ENCODE measurements around the gene AFG1L.

DNA sequence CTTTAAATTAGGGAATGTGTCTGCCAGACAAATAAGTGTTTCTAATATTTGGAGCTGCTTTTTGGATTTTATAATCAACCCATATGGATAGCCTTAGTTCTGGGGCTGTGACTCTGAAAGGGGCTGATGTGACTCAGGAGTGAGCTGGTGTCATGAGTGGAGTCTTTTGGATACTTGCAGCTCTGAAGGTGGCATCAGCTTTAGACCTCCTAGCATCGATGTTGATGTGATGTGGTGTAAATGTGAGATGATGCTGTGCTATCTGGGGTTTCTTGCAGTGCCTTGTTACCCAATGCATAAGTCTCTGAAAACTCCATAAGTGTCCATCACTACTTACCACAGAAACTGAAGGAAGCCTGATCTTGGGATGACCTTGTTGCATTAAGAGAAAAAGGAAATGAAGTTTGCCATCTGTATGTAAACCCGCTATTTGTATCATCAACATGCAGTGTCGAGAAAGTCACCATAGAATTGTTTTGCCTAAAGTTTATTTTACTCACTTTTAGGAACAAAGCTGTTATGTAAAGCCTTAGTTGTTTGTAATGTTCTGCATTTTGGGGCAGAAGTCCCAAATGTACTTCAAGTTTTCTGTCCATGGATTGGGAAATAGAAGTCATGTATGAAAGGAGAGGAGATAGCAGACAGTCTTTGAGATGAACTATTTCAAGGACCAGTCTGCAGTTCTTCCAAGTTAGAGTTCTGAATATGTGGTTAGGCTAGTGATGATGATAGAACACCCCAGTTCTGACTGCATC is 273.9 kb downstream of the AFG1L start:
- TF ChIP-seq EZH2 (IDR thresholded peaks at IDR 0.05; ENCODE audit: low read length, missing control alignments) = no peak
- TF ChIP-seq, protein P1, sequence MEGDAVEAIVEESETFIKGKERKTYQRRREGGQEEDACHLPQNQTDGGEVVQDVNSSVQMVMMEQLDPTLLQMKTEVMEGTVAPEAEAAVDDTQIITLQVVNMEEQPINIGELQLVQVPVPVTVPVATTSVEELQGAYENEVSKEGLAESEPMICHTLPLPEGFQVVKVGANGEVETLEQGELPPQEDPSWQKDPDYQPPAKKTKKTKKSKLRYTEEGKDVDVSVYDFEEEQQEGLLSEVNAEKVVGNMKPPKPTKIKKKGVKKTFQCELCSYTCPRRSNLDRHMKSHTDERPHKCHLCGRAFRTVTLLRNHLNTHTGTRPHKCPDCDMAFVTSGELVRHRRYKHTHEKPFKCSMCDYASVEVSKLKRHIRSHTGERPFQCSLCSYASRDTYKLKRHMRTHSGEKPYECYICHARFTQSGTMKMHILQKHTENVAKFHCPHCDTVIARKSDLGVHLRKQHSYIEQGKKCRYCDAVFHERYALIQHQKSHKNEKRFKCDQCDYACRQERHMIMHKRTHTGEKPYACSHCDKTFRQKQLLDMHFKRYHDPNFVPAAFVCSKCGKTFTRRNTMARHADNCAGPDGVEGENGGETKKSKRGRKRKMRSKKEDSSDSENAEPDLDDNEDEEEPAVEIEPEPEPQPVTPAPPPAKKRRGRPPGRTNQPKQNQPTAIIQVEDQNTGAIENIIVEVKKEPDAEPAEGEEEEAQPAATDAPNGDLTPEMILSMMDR (conservative IDR thresholded peaks at IDR 0.05 in 1 of 2, IDR thresholded peaks at IDR 0.05 in 1 of 2; ENCODE audit: low read depth in 1 of 2, low read length in 2 of 2) = no peak
